Measurements from ENCODE around the gene TUFM.
"Not testable (repeated sequence)": the region's sequence is repeated elsewhere in the genome, so short reads cannot be mapped to it uniquely, and the experiment has no call there.

TUFM gene

DNA sequence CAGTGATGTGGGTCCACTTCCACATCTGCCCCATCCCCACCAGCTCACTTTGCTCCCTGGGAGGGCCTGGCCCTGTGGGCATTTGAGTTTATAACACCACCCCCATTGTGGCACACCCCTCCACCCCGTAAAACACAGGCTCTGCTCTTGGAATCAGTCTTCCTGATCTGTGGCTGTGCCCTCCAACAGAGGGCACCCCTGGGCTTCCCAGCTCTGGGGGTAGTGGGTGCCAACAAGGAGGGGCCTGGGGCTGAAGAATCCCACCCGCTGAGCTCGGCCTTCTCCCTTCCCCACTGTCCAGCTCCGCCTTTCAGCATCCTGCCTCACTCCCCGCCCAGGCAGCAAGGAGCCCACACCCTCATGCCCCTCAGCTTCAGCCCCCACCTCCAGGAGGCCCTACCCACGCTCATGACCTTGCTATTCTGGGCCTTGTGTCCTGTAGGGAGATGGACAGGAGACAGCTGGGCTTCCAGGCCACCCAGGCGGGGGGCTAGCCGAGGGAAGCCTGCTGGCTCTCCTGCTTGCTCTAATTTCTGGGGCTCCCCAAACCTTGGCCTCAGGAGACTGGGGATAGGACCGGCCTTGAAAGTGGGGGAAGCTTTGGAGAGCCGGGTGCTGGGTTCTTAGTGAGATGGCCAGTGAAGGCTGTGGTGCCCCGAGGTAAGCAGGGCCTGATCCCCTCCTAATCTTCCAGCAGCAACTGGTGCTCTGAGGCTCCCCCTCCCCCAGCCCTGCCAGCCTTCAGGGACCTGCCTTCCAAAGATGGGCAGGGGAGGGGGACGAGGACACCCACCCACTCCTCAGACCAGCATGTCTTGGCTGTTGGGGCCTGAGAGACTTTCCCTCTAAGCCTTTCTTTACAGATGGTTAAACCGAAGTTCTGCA is 29.2 kb upstream of the TUFM start:
- no peak for DNase-seq

DNA sequence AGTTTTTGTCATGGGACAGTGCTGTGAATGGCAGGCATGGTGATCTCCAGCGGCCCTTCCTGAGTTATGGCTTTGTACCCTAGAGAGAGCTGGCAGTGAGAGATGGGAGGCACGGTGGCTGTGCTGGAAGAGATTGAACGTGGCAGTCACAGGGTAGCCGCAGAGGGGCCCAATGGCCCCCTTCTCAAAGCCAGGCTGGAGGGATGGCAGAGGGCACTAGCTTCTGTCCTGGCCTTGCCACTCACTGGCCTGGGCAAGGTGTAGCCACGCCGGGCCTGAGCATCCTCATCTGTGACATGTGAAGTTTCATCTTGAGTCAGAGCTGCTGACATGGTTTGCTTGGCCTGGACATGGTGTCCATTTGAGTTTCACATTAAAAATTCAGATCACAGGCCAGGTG is 28.3 kb upstream of the TUFM start:
- no peak for DNase-seq

DNA sequence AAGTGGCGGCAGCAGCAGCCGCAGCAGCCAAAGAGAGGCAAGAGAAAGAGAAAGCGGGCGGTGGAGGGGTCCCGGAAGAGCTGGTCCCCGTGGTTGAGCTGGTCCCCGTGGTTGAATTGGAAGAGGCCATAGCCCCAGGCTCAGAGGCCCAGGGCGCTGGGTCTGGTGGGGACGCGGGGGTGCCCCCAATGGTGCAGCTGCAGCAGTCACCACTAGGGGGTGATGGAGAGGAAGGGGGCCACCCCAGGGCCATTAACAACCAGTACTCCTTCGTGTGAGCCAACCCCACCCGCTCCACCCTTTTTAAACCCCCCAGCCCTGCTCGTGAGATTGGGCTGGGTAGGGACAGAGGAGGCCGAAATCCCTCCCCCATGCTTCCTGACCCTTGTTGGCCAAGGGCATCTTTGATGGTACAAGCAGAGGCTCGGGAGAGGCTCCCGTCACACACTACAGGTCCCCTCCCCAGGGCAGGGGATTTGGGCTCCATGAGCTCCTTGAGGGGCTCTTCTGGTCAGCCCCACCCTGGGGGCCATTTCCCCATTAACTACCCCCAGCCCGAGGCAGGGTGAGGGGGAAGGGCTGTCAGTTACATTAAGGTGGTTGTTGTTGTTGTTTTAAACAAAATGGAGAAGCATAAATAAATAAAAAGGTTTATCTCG is 27.5 kb upstream of the TUFM start:
- DNase-seq, result peak; percentile 54

DNA sequence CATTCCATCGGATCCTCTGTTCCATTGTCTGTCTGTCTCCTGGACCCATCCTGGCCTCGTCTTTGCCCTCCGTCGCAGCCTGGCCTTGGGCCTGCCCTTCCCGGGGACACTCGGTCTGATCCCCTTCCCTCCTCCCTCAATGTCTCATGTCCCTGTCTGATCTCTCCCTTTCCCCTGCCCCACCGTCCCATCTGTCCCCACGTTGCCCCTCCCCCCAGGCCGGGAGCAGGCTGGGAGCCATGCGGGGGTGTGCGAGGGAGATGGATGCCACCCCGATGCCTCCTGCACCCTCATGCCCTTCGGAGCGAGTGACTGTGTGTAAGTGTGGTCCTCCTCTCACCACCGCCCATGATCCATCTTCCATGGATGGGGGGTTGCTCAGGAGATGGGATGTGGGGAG is 26.8 kb upstream of the TUFM start:
- DNase-seq, result no peak

DNA sequence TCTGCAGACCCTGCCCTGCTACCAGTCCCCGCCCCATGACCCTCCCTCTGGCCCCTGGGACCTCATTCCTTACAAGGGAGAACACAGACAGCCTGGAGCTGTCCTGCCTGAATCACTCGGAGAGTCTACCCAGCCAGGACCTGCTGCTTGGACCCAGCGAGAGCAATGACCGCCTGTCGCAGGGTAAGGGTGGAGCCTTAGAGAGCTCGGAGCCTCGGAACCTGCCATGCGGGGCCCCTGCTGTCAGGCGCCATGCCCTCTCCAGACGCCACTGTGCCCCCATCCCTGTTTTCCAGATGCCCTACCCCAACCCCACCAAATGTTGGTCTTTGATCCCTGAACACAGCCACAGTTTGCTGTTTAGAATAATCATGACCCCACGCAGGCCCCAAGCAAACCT is 23.1 kb upstream of the TUFM start:
- DNase-seq, result no peak

DNA sequence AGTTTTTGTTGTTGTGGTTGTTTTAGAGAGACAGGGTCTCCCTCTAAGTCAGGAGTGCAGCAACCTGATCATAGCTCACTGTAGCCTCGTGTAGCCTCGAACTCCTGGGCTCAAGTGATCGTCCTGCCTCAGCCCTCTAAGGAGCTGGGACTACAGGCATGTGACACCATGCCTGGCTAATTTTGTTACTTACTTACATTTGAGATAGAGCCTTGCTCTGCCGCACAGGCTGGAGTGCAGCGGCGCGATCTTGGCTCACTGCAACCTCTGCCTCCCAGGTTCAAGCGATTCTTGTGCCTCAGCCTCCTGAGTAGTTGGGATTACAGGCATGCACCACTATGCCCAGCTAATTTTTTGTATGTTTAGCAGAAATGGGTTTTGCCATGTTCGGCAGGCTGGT is 21.5 kb upstream of the TUFM start:
- not testable (repeated sequence) for DNase-seq

DNA sequence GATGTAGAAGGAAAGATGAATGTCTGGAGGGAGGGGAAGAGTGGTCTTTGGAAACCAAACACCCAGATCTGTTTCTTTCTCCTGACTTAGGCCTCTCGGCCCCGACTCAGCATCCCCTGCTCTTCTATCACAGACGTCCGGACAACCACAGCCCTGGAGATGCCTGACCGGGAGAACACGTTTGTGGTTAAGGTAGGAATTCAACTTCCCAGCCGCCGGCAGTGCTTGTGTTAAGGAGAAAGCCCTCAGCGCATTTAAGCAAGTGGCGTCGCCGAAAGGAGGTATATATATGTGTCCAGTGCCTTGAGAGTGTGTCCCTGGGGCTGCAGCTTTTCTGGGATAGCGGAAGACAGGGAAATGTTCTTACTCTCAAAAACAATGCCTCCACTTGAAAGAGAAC is 21.1 kb upstream of the TUFM start:
- no peak for DNase-seq

DNA sequence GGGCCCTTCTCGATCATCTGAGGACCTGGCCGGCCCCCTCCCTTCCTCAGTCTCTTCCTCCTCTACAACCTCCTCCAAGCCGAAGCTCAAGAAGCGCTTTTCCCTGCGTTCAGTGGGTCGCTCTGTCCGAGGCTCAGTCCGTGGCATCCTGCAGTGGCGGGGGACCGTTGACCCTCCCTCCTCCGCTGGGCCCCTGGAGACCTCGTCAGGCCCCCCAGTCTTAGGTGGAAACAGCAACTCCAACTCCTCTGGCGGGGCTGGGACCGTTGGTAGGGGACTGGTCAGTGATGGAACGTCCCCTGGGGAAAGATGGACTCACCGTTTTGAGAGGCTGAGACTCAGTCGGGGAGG is 20.3 kb upstream of the TUFM start:
- no peak for DNase-seq

DNA sequence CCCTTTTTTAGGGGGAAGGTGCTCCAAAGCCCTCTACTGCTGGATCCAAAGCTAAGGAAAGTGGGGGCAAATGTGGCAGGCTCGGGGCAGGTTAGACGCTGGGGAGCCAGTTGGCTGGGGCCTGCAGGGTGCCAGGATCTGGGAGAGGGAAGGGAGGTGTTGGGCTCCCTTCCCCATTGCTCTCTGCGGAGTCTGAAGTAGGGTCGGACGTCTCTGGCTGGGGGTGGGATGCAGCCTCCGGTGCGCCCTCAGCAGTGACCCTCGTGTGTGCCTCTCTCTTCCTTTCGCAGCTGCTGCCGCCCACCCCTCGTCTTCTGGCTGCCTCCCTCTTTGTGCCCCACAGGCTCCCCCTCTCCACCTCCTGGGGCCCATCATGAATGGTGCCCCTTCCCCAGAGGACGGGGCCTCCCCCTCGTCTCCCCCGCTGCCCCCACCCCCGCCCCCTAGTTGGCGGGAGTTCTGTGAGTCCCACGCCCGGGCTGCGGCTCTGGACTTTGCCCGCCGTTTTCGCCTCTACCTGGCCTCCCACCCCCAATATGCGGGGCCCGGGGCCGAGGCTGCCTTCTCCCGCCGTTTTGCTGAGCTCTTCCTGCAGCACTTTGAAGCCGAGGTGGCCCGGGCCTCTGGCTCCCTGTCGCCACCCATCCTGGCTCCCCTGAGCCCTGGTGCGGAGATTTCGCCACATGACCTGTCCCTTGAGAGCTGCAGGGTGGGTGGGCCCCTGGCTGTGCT is 19.7 kb upstream of the TUFM start:
- DNase-seq, result no peak

DNA sequence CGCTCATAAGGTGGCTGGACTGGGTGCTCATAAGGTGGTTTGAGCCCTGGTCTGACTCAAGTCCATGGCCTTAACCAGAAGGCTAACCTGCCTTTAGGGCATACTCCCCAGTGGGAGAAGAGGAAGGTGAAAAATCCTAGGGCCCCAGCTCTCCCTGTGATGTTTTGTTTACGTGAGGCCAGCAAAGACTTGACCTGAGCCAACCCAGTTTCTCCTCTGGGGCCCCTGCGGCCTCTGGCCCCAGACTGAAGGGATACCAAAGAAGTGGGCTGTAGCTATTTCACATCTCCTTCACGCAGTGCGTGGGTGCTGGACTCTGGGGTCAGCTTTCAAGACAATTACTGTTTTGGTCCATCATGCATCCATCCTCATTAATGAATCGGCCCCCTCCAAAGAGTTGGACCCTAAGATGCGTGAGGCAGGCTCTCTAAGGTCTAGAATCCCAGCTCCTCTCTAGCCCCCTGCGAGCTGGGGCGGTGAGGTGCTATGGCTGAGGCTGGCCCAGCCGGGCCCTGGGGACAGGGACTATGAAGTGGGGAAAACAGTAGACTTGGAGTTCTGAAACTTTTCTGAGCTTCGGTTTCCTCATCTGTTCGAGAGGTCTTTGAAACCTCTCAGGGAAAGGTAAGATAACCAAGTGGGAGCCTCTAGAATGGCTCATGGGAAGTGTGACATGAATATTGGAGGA is 19.0 kb upstream of the TUFM start:
- DNase-seq, result no peak

DNA sequence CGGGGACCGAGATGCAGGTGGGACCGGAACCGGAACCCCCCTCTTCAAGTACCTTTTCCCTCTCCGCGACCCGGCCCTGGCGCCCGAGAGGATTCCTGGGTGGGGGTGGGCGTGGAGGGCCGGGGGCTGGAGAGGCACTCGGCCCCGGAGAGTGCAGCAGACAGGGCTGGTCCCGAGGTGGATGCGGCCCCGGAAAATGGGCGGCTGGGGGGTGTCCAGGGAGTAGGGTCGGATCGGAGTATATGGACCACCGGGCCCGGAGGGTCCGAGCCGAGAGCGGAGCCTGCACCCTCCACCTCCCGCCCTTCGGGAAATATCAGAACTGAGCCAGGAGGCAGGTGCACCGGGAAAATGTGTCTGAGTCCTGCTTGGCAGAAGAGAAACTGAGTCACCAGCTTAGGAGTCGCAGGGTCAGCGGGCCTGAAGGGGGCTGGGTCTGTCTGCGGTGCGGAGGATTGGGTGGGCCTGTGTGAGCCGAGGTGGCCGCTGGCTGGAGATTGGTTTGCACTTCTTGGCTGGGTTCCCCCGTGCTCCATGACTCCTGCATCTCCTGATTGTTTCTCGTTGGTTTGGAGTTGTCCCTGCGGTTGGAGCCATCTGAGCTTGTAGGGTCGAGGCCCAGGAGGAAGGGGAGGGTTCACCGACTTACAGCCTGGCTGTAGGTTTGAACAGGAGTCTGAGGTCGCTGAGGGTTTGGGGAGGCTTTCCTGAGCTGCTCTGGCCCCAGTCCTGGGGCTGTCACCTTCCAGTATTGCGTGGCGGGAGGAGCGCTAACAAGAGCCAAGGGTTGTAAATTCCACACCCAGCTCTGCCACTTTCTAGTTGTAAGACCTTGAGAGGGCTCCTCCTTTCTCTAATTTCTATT is 18.0 kb upstream of the TUFM start:
- no peak for DNase-seq

DNA sequence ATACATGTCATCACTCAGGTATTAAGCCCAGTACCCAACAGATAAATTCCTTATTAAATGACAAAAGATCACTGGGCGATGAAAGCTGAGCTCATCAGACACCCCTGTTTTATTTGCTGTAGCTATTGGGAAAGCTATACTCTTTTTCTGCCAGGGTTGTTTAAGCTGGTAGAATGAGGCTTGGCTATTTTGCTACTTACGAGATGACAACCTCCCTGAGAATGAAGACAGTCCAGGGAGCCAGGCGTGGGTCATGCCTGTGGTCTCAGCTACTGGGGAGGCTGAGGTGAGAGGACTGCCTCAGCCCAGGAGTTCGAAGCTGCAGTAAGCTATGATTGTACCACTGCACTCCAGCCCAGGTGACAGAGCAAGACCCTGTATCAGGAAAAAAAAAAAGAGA is 13.2 kb upstream of the TUFM start:
- DNase-seq, result no peak

DNA sequence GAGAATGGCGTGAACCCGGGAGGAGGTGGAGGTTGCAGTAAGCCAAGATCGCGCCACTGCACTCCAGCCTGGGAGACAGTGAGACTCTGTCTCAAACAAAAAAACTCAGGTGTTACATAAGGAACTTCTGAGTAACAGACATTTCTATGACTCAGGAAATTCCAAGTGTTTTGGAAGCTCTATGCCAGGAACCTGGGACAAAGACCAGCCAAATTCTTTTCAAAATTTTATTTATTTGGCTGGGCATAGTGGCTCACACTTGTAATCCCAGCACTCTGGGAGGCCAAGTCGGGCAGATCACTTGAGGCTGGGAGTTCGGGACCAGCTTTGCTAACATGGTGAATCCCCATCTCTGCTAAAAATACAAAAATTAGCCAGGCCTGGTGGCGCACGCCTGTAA is 12.3 kb upstream of the TUFM start:
- no peak for DNase-seq

DNA sequence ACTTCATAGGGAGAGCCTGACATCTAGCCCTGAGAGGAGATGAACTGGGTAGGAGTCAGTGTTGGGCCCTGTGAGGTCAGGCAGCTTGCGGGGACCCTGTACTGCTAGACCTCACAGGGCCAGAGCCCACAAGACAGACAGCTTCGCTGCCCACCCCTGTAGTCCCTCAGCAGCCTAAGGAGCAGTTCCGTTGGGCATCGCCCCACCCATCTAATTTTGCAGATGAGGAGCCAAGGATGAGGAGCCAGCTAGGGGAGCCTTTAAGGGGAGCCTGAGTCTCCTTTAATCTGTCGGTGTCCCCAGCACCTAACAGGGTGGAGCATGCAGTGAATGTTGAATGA is 755 bp upstream of the TUFM start:
- DNase-seq, result no peak

DNA sequence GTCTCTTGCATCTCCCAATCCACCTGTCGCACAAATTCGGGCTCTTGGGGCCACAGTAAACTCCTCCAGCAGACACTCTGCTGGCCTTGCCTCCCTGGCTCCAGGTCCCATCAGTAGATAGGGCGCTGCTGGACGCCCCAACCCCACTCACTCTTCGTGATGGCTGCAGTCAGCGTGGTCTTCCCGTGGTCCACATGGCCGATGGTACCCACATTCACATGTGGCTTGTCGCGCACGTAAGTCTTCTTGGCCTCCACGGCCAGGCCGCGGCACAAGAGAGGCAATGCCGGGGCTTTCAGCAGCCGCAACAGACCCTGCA is 428 bp downstream of the TUFM start:
- DNase-seq, result peak; percentile 1

DNA sequence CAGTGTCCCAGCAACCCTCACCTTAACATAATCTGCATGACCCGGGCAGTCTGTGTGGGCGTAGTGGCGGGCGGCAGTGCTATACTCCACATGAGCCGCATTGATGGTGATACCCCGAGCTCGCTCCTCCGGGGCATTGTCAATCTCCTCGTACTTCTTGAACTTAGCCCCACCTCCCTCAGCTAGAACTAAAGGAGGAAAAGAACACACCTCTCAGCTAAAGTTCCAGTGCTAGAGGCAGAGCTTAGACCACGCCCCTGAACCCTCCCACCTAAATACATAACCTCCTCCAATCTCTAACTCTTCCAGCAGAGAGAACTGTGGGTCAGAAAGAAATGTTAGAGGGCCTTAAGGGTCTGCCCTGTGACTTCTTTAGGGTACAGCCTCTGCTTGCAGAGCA is 855 bp downstream of the TUFM start:
- DNase-seq, result no peak

DNA sequence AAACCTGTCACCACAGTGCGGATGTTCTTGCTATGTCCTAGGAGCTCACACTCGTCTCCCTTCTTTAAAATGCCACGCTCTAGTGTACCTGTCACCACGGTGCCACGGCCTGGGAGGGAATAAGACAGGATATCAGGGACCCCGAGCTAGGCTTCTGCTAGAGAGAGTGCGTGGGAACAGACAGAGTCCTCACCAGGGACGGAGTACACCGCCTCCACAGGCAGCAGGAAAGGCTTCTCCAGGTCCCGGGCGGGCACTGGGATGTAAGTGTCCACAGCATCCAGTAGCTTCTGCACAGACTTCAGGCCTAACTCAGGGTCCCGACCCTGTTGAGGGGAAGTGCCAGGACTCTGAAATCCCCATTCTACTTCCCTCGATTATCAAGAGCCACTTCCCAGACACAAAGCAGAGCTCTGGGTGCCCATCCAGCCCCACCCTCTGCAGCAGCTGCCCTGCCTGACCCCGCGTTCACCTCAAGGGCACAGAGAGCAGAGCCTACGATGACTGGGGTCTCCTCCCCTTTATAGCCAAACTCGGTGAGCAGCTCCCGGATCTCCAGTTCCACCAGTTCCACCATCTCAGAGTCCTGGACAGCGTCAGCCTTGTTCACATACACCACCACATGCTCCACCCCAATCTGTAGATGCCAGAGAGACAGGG is 1.8 kb downstream of the TUFM start:
- DNase-seq, result no peak

DNA sequence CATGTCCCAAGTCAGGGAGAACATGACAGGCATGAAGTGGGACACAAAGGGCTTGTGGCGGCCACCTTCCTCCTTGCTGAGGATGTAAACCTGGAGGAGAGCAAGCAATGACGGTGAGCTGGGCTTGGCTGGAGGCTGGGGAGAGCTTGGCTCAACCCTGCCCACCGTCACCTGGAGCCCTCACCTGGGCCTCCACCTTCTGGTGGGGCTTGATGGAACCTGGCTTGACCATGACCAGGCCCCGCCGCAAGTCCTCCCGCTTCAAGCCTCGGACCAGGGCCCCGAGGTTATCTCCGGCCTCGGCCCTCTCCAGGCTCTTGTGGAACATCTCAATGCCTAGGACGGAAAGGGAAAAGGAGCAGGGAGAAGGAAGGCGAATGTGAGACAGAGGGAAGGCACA is 2.4 kb downstream of the TUFM start:
- DNase-seq, result no peak

DNA sequence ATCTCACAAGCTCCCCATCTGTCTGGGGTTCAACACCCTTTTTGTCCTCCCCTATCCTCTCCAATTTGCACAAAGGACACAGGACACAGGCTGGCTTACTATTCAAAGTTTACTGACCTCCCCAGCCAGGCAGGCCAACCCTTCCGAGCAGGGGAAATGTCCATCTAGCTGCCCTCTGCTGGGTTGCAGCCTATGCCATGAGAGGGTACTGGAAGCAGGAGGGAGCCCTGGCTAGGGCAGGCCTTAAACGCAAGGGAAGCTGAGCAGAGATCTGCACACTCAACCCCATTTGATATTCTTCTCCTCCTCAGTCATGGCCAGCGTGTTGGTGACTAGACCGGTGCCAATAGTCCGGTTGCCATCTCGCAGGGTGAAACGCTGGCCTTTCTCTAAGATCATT is 3.5 kb downstream of the TUFM start:
- no peak for DNase-seq

DNA sequence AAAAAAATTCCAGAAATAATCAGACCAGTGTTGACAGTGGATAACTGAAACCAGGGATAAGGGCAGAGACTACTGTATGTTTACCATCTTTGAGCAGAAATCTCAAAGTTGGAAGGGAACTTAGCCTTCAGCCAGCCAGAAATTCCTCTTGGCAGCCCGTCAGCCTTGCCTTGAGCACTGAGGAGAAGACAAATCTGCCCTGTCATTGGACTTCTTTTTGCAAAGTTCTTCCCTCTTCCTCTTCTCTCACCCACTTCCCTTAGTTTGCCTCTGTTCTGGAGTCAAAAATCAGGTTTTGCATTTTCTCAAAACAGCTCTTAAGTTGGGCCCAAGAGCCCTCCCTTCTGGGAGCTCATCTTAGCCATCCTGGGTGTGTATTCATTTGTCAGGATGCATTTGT is 6.2 kb downstream of the TUFM start:
- no peak for DNase-seq

DNA sequence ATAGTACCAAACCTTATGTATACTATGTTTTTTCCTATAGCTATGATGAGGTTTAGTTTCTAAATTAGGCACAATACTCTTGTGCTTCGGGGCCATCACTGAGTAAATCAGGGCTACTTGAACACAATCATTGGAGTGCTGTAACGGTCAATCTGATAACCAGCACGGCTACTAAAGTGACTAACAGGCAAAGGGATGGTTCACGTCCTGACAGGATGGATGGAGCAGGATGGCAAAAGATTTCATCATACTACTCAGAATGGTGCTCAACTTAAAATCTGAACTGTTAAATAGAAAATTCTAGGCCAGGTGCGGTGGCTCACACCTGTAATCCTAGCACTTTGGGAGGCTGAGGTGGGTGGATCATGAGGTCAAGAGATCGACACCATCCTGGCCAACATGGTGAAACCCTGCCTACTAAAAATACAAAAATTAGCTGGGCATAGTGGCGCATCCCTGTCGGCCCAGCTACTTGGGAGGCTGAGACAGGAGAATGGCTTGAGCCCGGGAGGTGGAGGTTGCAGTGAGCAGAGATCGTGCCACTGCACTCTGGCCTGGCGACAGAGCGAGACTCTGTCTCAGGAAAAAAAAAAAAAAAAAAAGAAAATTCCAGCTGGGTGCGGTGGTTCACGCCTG is 7.0 kb downstream of the TUFM start:
- DNase-seq, result no peak

DNA sequence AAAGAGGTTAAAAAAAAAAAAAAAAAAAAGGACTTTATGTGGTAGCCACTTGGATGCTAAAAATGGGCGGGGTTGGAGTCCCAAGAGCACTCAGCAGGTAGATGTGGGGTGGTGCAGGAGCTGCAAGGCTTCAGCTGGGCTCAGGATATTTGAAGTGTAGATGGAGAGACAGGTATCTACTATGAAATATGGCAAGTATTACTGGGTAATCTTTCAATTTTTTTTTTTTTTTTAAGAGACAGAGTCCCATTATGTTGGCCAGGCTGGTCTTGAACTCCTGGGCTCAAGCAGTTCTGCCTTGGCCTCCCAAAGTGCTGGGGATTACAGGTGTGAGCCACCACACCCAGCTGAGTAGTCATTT is 7.6 kb downstream of the TUFM start:
- no peak for DNase-seq
